ENCODE measurements around the gene F10.
"Not testable (repeated sequence)": the region's sequence is repeated elsewhere in the genome, so short reads cannot be mapped to it uniquely, and the experiment has no call there.

Gene F10

DNA sequence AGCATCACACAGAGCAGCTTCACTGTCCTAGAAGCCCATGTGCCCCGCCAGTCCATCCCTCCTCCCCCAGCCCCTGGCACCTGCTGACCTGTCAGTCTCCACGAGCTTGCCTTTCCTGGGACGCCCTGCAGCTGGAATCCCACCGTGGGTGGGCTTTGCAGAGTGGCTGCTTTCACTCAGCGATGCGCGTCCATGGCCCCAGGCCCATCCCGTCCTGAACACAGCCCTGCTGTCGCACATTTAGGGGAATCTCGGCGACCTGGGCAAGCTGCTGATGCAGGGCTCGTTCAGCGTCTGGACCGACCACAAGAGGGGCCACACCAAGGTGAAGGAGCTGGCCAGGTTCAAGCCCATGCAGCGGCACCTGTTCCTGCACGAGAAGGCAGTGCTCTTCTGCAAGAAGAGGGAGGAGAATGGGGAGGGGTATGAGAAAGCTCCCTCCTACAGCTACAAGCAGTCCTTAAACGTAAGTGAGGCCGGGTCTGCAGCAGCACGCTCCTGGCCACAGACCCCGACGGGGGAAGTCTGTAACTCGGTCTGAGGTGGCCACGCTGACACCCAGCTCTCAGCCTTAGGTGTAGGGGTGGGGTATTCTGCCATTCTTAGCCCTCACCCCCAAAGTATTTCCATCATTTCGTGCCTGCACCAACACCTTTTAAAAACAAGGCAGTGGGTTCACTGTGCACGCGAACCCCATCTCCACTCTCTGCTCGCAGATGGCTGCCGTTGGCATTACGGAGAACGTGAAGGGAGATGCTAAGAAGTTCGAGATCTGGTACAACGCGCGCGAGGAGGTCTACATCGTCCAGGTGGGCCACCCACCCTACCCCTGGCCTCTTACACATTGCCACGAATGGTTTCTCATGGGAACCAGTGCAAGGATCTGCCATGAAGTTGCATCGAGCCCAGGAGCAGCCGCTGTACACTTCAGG is 35.3 kb upstream of the F10 start:
- no peak for DNase-seq

DNA sequence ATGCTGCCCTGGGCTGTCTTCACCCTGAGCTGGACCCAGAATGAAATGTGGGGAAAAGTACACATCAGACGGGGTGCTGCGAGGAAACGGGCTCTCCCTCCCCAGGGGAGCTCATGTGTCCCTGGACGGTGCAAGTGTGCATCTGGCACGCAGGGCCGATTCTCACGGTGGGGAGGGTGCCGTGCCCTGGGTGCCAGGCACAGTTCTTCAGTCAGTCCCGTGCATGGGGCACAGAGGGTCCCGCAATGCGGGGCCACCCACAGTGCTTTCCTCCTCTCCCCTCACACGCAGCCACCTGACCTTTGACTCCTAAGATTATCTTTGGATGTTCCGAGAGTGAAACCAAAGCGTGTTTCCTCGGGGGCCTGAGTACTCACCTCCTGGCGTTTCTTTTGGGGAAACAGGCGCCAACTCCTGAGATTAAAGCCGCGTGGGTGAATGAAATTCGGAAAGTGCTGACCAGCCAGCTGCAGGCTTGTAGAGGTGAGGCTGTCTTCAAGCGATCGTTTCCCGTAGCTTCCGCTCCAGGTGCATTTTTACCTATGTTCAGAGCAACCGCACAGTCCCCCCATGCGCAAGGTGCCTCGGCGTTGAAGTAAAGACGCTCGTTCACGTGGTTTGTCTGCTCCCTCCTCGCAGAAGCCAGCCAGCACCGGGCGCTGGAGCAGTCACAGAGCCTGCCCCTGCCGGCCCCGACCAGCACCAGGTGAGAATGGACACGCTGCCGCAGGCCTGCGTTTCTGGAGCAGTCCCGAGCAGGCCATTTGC is 34.5 kb upstream of the F10 start:
- DNase-seq: no peak

DNA sequence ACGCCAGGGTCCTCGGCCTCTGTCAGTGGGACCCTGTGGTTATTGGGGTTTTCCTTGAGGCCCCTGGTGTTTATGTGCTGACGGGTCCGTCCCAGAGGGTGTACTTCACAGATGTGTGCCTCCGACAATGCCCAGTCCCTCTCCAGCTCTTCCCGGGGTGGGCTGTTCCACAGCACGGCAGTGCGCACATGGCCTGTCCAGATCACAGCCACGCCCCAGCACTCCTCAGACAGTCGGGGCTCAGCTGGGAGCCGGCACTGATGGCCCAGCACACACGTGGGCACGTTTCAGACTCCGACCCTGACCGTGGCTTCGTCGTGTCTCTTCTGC is 33.9 kb upstream of the F10 start:
- DNase-seq: no peak

DNA sequence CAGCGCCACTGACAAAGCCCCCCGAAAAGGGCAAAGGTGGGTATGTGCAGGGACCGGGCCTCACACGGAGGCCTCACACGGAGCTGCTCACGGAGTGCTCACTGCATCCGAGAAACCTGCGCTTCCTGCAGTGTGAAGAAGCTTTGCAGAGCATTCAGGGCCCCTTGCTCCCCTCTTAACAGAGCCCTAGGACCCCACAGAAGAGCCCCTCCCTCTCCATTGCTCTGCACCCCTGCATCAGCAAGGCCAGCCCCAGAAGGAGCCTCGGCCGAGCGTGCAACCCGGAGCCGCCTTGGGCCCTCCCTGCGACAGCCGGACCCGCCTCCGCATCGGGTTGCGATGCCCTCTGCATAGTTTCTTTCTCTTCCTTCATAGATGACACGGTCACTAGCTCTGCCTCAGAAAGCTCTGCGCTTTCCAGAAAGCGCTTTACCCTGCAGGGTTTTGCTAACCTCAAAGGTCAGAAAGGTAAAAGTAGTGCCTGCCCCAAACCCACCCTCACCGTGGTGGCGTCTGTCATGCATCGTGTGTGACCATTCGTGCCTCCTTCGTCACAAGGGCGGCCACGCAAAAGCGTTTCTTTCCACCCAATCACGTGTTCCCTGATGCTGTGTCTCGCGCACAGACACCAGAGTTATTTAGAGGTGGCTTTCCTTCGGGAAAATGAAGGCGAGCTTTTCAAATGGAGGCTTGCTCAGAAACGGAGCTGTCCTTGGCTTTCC is 32.7 kb upstream of the F10 start:
- DNase-seq: no peak

DNA sequence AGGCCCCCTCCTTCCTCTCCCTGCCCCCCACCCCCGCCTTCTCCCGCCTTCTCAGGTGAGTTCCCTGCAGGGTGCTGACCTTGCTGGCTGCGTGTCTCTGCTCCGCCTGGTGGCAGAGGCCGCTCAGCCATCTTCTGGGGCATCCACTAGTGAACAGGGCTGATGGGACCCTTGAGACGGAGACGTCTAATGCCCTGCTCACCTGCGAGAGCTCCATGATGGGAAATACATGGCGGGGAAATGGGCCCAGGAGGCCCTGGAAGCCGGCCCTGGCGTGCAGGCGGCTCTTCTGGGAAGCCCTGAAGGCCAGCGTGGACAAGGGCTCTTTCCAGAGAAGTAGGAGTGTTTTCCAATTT is 32.2 kb upstream of the F10 start:
- no peak for DNase-seq

DNA sequence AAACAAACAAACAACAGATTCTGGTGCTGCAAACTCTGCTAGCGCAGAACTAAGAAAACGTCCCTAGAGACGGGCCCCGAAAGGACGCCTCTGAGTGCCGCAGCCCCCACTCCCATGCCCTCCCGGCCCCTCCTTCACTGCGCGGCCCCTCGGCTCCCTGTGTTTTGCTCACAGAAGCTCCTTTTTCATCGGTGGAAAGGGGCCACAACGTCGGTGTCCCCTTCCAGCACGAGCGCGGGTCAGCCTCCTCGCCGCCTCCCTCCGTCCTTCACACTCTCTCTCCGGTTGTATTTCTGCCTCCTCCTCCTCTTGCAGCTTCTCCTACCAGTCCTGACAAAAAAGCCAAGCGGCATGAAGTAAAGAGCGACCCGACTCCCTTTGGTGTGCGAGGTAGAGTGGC is 31.8 kb upstream of the F10 start:
- no peak for DNase-seq

DNA sequence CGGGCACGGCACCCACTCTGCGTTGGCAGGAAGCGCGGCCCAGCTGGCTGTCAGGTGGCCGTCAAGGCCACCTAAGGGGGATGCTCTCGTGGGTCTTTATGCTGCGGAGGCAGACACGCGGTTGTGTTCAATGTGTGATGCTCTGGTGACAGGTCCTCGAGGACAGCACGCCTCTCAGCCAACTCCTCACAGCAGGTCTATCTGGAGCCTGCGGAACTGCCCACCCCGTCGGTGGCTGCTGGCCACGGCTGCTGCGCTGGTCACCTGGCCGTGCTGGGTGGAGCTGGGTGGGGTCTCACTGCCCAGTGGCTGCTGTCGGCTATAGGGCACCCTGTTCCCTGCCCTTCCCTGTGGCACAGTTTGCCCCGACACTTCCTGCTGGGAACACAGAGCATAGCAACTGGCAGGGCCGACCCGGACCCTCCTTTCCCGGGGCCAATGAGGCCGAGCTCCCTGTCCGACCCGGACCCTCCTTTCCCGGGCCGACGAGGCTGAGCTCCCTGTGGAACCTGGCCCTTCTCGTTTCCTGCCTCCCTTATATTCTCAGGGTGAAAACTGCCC is 31.3 kb upstream of the F10 start:
- DNase-seq: no peak

DNA sequence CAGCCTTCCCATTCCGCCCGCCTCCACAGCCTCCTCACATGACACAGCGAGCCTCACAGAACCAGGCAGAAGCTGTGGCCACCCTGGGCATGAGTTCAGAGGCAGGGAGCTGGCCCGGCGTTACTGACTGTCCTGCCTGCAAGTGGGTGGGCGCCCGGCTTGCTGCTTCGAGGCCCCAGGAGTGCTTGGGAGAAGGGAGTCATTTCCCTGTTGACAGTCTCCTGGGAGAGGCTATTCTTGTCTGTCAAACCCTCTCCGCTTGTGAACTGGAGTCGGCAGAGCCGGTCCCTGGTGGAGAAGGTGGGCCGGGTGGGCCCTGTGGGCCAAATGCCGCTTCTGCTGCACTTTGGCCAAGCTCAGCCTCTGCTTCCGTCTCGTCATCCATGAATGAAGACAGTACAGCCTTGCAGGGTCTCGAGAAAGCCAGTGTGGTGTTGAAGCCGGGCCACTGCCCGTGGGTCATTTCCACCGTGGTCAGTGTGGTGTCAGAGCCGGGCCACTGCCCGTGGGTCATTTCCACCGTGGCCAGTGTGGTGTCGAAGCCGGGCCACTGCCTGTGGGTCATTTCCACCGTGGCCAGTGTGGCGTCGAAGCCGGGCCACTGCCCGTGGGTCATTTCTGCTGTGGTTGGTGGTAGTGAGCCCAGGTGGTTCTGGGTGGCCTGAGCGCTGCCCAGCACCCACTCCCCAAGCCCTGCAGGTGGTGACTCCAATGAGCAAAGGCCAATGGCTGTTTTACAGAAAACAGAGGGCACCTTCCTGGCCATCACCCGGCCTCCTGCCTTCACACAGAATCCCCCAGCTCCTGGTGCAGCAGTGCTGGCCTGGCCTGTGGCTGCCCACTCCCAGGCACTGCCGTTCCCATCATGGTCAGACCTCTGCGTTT is 30.5 kb upstream of the F10 start:
- no peak for DNase-seq

DNA sequence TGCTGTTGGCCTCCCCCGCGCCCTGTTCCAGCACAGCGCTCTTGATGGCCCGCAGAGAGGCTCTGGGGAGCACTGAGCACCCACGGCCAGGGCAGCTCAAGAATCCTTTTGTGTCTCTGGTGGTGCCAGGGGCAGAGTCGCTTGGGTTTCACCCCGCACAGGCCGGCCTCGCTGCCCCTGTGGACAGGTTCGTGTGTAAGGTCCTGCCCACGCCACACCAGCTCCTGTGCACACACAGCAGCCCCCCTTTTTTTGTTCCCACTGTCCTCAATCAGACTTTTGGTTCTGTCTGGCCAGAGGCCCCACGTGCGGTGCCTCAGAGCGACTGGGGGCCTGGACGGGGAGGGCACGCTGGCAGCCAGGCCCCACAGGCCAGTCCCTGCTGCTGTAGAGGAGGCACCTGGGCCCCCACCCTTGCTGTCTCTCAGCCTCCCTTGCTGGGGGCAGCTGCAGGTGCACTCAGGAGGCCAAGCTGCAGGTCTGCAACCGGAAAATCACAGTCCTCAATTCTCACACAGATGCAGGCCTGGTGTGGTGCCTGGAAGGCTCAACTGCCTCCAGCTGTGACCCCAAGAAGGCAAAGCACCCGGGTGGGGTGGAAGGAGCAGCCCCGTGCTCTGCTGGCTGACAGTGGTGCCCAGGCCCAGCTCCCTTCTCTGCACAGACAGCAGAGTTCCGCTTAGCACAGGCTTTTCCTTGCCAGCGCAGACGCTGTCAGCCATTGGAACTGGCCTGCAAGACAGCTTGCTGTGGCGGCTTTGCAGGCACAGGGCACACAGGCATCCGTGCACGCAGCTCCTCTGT is 29.6 kb upstream of the F10 start:
- no peak for DNase-seq

DNA sequence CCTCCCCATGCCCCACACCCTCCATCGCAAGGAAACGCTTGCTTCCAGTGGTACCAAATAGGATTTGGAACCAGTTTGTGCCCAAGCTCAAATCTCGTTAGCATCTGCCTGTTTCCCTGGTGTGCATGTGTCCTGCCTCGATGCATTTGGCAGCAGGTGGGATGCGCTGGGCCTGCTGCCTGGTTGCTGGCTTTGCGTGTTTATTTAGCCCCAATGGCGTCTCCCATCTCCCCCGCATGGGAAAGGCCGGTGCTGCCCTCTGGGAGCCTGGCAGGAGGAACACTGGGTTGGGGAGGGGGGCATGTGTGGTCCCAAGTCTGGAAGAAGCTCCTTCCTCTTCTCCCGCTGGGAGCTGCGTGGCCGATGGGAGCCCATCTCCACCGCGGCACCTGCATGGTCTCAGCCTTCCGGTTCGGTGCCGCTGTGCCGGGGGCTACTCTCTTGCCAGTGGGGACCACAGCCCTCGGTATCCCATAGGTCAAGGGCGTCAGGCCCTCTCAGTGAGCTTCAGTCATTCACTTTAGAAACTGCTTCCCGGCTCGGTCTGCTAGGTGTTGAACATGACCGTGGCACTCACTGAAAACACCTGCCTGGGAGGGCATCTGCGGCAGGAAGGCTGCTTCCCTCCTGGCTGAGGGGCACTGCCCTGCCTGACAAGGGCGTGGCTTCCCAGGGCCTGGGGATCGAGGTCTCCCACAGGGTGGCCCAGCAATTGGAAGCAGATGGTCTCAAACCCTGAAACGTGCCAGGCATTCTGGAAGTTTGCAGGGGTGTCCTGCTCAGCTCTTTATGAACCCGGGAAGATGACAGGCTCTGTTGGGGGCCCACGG is 28.8 kb upstream of the F10 start:
- DNase-seq: no peak

DNA sequence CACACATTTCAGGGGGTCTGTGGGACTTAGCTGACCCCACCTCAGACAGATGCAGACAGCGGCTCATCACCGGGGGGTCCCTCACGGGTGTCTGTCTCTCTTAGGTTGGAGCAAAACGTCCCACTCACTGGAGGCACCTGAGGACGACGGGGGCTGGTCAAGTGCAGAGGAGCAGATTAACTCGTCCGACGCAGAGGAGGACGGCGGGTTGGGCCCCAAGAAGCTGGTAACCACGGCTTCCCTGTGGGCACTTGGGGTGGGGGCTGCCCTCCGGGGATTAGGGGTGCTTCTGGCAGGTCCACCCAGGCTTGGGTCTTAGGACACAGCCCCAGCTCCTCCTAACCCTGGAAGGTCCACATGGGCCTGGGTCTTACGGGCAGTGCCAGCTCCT is 28.2 kb upstream of the F10 start:
- DNase-seq: no peak

DNA sequence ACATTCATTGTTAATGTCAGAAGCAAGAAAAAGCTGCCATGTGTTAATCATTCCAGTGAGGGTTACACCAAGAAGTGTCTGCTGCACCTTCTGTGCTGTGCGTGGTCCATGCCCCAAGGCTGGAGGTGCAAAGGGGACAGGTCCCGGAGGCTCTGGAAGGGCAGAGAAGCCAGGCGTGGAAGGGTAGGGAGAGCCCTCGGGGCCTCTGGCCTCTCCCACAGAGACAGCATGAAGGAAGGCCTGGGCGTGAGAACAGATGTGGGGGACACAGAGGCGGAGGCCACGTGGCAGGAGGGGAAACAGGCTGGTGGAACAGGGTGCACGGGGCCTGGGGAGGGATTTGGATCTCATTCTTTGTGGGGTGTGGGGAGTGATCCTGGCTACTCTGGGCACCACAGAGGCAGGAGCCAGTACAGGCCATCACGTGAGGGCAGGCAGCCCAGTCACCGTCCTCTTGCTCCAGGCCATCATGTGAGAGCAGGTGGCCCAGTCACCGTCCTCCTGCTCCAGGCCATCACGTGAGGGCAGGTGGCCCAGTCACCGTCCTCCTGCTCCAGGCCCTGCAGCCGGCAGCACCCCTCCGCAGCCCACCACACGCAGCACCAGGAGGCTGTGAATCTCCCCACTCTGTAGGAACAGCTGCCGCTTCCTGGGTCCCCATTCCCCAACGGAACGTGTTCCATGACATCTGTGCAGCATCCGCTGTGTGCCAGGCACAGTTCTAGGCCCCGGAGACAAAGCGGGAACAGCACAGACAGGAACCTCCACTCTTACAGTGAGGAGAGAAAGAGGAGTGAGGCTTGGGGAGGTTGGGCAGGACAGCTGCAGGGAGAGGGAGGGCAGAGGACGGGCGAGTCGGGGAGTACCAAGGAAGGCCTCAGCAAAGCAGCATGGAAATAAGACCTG is 27.2 kb upstream of the F10 start:
- no peak for DNase-seq

DNA sequence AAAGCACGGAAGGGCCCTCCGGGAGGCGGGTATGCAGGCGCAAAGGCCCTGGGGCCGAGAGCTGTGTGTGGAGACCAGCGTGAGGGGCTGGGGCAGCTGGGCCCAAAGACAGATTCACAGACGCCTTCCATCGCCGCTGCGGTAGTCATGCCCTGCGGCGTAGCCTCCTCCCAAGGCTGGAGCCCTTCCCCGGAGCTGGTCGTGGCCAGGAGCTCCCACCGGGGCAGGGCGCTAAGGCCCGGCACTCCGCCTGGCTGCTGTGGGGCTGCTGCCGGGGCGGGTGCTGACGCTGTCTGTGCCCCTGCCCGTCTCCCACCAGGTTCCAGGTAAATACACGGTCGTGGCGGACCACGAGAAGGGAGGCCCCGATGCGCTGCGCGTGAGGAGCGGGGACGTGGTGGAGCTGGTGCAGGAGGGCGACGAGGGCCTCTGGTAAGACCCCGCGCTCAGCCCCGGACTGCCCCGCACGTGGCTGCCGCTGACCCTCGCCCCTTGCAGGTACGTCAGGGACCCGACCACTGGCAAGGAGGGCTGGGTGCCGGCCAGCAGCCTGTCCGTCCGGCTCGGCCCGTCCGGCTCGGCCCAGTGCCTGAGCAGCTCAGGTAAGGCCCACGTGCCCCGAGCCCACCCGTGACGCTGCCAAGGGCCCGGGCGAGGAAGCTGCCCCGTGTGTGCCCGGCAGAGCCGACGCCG is 26.4 kb upstream of the F10 start:
- DNase-seq: no peak

DNA sequence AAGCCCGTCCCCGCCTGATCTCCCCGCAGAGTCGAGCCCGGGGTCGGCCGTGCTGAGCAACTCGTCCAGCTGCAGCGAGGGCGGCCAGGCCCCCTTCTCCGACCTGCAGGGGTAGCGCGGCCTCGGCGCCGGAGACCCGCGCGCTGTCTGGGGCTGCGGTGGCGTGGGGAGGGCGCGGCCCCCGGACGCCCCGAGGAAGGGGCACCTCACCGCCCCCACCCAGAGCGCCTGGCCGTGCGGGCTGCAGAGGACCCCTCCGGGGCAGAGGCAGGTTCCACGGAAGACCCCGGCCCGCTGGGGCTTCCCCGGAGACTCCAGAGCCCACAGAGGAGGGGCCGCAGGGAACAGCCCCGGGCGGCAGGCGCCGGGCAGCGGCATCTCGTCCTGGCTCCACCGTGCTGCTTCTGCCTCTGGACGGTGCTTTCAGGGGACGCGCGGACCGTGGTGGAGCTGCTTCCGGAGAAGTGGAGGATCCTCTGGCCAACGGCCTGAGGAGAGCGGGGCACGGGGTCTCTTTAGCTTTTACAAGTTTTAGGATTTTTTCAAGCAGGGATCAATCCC is 25.8 kb upstream of the F10 start:
- DNase-seq: no peak

DNA sequence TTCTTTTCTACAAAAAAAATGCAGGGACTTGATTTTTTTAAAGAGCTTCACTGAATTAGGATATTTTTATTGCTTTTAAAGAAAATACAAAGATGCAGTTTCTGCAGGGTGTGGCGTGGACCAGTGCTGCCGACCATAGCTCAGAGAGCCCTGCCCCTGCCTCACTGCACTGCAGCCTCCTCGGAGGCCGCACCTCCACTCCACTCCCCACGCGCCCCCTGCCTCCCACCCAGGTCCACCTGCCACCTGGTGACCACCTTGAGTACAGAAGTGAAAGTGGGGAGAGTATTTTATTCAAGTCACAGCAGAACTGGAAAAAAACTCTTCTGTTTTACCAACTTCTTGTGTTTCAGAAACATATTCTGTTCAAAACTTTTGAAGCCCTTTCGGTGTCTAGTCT is 24.9 kb upstream of the F10 start:
- no peak for DNase-seq

DNA sequence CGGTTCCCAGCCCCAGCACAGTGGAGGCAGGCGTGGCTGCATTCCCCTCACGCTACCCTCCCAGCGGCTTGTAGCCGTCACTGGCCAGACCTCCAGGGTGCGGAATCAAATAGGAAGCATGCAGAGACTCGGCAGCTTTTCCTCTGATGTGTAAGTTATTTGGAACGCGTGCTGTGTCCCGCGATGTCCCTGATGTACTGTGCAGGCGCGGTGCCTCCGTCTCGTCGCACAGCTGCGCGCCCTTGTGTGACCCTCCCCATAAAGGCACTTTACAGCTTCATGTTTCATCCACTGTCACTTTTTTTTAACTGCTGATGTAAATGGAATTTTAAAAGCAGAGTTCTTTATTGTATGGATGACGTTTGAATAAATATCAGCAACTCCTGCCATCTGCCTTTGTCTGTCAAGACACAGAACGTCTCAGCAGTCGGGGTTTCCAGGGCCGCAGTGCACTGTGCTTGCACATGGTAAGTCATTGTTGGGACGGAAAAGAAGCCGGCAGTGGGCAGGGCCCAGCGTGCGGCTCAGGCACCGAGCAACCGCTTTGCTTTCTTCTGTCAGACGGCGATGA is 24.4 kb upstream of the F10 start:
- DNase-seq: no peak

DNA sequence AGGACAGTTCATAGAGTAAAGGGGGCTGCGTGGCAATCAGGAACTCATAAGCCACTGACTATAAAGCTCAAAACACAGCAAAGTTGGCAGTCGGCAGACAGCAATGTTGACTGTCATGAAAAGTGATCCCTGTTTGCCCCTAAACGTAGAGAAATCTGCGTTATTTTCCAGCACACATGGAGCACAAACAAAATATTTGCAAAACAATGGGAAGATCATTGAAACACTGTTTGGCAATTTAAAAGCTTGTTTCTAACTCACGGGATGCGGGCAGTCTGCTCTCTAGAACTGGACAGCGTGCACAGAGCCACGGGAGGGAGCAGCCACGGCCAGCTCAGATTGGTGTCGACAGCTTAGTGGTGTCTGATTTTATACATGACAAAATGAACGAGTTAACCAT is 23.5 kb upstream of the F10 start:
- DNase-seq: no peak

DNA sequence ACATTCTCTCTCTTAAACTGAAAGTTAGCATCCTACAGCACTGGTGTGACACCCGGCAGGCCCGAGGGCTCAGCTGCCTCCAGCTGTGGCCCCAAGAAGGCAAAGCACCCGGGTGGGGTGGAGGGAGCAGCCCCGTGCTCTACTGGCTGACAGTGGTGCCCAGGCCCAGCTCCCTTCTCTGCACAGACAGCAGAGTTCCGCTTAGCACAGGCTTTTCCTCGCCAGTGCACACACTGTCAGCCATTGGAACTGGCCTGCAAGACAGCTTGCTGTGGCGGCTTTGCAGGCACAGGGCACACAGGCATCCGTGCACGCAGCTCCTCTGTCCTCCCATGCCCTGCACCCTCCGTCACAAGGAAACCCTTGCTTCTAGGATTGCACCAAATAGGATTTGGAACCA is 20.3 kb upstream of the F10 start:
- DNase-seq: not testable (repeated sequence)

Measured in suppressor macrophage (primary cell).